LNCAP (cell line): ENCODE data around the gene ZNF773.

Source experiments
- TF ChIP-seq, protein P1 (sequence below): fragments of 450-650 bp; IDR thresholded peaks from 2 replicates; pipeline ENCODE4 v1.5.1; 2017; ENCODE audit warnings: mild to moderate bottlenecking

The ZNF773 gene

DNA sequence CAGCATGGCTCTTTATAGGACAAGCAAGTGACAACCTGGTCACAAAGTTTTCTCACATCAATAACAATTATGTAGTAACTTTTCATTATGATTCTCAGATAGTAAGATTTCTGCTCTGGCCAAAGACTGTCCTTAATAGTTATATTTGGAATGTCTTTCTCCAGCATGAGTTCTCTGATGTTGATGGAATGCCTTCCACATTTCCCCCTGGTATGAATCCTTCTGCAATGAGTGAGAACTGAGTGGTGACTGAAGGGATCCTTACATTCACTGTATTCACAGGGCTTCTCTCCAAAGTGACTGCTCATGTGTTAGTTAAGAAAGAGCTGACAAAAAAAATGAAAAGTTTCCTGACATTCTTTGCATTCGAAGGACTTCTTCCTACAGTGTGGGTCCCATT, 46.8 kb downstream of the ZNF773 start:
- TF ChIP-seq, protein P1, sequence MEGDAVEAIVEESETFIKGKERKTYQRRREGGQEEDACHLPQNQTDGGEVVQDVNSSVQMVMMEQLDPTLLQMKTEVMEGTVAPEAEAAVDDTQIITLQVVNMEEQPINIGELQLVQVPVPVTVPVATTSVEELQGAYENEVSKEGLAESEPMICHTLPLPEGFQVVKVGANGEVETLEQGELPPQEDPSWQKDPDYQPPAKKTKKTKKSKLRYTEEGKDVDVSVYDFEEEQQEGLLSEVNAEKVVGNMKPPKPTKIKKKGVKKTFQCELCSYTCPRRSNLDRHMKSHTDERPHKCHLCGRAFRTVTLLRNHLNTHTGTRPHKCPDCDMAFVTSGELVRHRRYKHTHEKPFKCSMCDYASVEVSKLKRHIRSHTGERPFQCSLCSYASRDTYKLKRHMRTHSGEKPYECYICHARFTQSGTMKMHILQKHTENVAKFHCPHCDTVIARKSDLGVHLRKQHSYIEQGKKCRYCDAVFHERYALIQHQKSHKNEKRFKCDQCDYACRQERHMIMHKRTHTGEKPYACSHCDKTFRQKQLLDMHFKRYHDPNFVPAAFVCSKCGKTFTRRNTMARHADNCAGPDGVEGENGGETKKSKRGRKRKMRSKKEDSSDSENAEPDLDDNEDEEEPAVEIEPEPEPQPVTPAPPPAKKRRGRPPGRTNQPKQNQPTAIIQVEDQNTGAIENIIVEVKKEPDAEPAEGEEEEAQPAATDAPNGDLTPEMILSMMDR = no peak

- TF ChIP-seq, protein P1 = no peak
These were observed 52.7 kb downstream of the ZNF773 start for GRCh38 chr19:57552432-57552831.

DNA sequence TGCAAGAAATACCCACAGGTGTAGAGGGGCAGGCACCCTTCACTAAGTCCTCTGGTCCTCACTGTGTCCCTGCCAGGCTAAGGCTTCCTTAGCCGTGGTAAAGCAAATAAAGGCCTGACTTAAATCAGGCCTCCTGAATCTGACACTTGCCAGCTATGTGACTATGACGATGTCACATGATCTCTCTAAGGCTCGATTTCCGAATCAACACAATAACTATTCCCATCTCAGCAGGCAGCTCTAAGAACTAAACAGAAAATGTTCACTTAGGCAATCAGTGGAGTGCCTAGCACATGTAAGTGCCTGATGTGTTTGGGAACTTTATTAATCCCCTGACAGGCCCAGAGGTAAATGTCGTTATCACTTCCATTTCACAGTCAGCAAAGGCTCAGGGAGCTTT, 57.9 kb downstream of the ZNF773 start:
- TF ChIP-seq, protein P1 = no peak
